ENCODE measurements around the gene AASDH.

The AASDH gene

GRCh38 chr4:56416349-56416748, 29.1 kb upstream of the AASDH start:
- H3K27me3 Mint-ChIP-seq (ENCODE audit: low read depth), result no peaks in the 10 kb centered on the region
- no peak for DNase-seq (ENCODE audit: low spot score)
- H3K4me1 Mint-ChIP-seq (ENCODE audit: low read depth), result peaks cover 8% of the 10 kb centered on the region
- no peaks in the 10 kb centered on the region for H3K36me3 Mint-ChIP-seq (ENCODE audit: low read depth)
- no peaks in the 10 kb centered on the region for H3K9me3 Mint-ChIP-seq
- H3K4me3 Mint-ChIP-seq, result no peak overlapping the region
- no peak overlapping the region for H3K27ac Mint-ChIP-seq

- Mint-ChIP-seq H3K27ac (no peak overlapping the region), H3K27me3 (ENCODE audit: low read depth) (no peaks in the 10 kb centered on the region), H3K9me3 (no peaks in the 10 kb centered on the region), H3K36me3 (ENCODE audit: low read depth) (no peaks in the 10 kb centered on the region), H3K4me1 (ENCODE audit: low read depth) (peaks cover 19% of the 10 kb centered on the region), H3K4me3 (no peak overlapping the region)
- DNase-seq (ENCODE audit: low spot score), result no peak
These were observed 26.9 kb upstream of the AASDH start for GRCh38 chr4:56414135-56414670.

- peak; percentile 28 for DNase-seq (ENCODE audit: low spot score)
- H3K27me3 Mint-ChIP-seq (ENCODE audit: low read depth), result no peaks in the 10 kb centered on the region
- H3K4me1 Mint-ChIP-seq (ENCODE audit: low read depth), result peaks cover 19% of the 10 kb centered on the region
- no peak overlapping the region for H3K27ac Mint-ChIP-seq
- no peaks in the 10 kb centered on the region for H3K9me3 Mint-ChIP-seq
- H3K4me3 Mint-ChIP-seq, result no peak overlapping the region
- H3K36me3 Mint-ChIP-seq (ENCODE audit: low read depth), result peaks cover 12% of the 10 kb centered on the region
These were observed 23.2 kb upstream of the AASDH start for GRCh38 chr4:56410247-56411062.

- DNase-seq (ENCODE audit: low spot score), result no peak
- H3K36me3 Mint-ChIP-seq (ENCODE audit: low read depth), result peaks cover 12% of the 10 kb centered on the region
- peaks cover 19% of the 10 kb centered on the region for H3K4me1 Mint-ChIP-seq (ENCODE audit: low read depth)
- no peaks in the 10 kb centered on the region for H3K27me3 Mint-ChIP-seq (ENCODE audit: low read depth)
- no peak overlapping the region for H3K4me3 Mint-ChIP-seq
- H3K9me3 Mint-ChIP-seq, result no peaks in the 10 kb centered on the region
- no peak overlapping the region for H3K27ac Mint-ChIP-seq
These were observed 22.3 kb upstream of the AASDH start for GRCh38 chr4:56409511-56410090.

- peaks cover 12% of the 10 kb centered on the region for H3K36me3 Mint-ChIP-seq (ENCODE audit: low read depth)
These were observed 21.7 kb upstream of the AASDH start for GRCh38 chr4:56408978-56409377.

GRCh38 chr4:56406151-56406550, 18.9 kb upstream of the AASDH start:
- DNase-seq (ENCODE audit: low spot score), result no peak
- peaks cover 14% of the 10 kb centered on the region for H3K36me3 Mint-ChIP-seq (ENCODE audit: low read depth)
- H3K4me1 Mint-ChIP-seq (ENCODE audit: low read depth), result peaks cover 16% of the 10 kb centered on the region
- H3K9me3 Mint-ChIP-seq, result no peaks in the 10 kb centered on the region
- H3K27me3 Mint-ChIP-seq (ENCODE audit: low read depth), result no peaks in the 10 kb centered on the region
- no peak overlapping the region for H3K27ac Mint-ChIP-seq
- H3K4me3 Mint-ChIP-seq, result no peak overlapping the region

More at GRCh38 chr4:56408978-56409377, 21.7 kb upstream of the AASDH start:
- no peak overlapping the region for H3K27ac Mint-ChIP-seq
- H3K9me3 Mint-ChIP-seq, result no peaks in the 10 kb centered on the region
- no peak overlapping the region for H3K4me3 Mint-ChIP-seq
- no peak for DNase-seq (ENCODE audit: low spot score)
- H3K4me1 Mint-ChIP-seq (ENCODE audit: low read depth), result peaks cover 19% of the 10 kb centered on the region
- H3K27me3 Mint-ChIP-seq (ENCODE audit: low read depth), result no peaks in the 10 kb centered on the region

- no peaks in the 10 kb centered on the region for H3K27me3 Mint-ChIP-seq (ENCODE audit: low read depth)
- no peak overlapping the region for H3K4me3 Mint-ChIP-seq
- DNase-seq (ENCODE audit: low spot score), result no peak
- no peaks in the 10 kb centered on the region for H3K9me3 Mint-ChIP-seq
- peaks cover 19% of the 10 kb centered on the region for H3K36me3 Mint-ChIP-seq (ENCODE audit: low read depth)
- no peak overlapping the region for H3K27ac Mint-ChIP-seq
- H3K4me1 Mint-ChIP-seq (ENCODE audit: low read depth), result peaks cover 9% of the 10 kb centered on the region
These were observed 17.7 kb upstream of the AASDH start for GRCh38 chr4:56405016-56405415.

GRCh38 chr4:56400560-56400959, 13.3 kb upstream of the AASDH start:
- no peak overlapping the region for H3K27ac Mint-ChIP-seq
- DNase-seq (ENCODE audit: low spot score), result no peak
- H3K36me3 Mint-ChIP-seq (ENCODE audit: low read depth), result peaks cover 16% of the 10 kb centered on the region
- H3K4me3 Mint-ChIP-seq, result no peak overlapping the region
- no peaks in the 10 kb centered on the region for H3K4me1 Mint-ChIP-seq (ENCODE audit: low read depth)
- H3K27me3 Mint-ChIP-seq (ENCODE audit: low read depth), result no peaks in the 10 kb centered on the region
- no peaks in the 10 kb centered on the region for H3K9me3 Mint-ChIP-seq

GRCh38 chr4:56391270-56391669, 4.0 kb upstream of the AASDH start:
- peaks cover 19% of the 10 kb centered on the region for H3K4me1 Mint-ChIP-seq (ENCODE audit: low read depth)
- no peak overlapping the region for H3K4me3 Mint-ChIP-seq
- no peak overlapping the region for H3K27ac Mint-ChIP-seq
- peaks cover 11% of the 10 kb centered on the region for H3K36me3 Mint-ChIP-seq (ENCODE audit: low read depth)
- DNase-seq (ENCODE audit: low spot score), result no peak
- no peaks in the 10 kb centered on the region for H3K9me3 Mint-ChIP-seq
- no peaks in the 10 kb centered on the region for H3K27me3 Mint-ChIP-seq (ENCODE audit: low read depth)

- peak overlapping the region; percentile 62 for H3K27ac Mint-ChIP-seq
These were observed 2.3 kb upstream of the AASDH start for GRCh38 chr4:56389558-56389957.

GRCh38 chr4:56388306-56388705, 1.0 kb upstream of the AASDH start:
- Mint-ChIP-seq H3K9me3 (no peaks in the 10 kb centered on the region), H3K27ac (peak overlapping the region; percentile 100), H3K36me3 (ENCODE audit: low read depth) (peaks cover 5% of the 10 kb centered on the region), H3K4me1 (ENCODE audit: low read depth) (peaks cover 22% of the 10 kb centered on the region), H3K27me3 (ENCODE audit: low read depth) (no peaks in the 10 kb centered on the region), H3K4me3 (peak overlapping the region; percentile 98)
- no peak for DNase-seq (ENCODE audit: low spot score)

More at GRCh38 chr4:56389558-56389957, 2.3 kb upstream of the AASDH start:
- Mint-ChIP-seq H3K4me3 (peak overlapping the region; percentile 20), H3K9me3 (no peaks in the 10 kb centered on the region), H3K4me1 (ENCODE audit: low read depth) (peaks cover 19% of the 10 kb centered on the region), H3K27me3 (ENCODE audit: low read depth) (no peaks in the 10 kb centered on the region), H3K36me3 (ENCODE audit: low read depth) (peaks cover 5% of the 10 kb centered on the region)
- DNase-seq (ENCODE audit: low spot score), result no peak

- Mint-ChIP-seq H3K4me1 (ENCODE audit: low read depth) (peaks cover 22% of the 10 kb centered on the region), H3K27me3 (ENCODE audit: low read depth) (no peaks in the 10 kb centered on the region), H3K9me3 (no peaks in the 10 kb centered on the region), H3K36me3 (ENCODE audit: low read depth) (peaks cover 5% of the 10 kb centered on the region), H3K4me3 (peak overlapping the region; percentile 98), H3K27ac (peak overlapping the region; percentile 100)
- DNase-seq (ENCODE audit: low spot score), result no peak
These were observed 1.2 kb downstream of the AASDH start for GRCh38 chr4:56386091-56386490.

- Mint-ChIP-seq H3K9me3 (no peaks in the 10 kb centered on the region), H3K4me1 (ENCODE audit: low read depth) (peaks cover 3% of the 10 kb centered on the region), H3K4me3 (no peak overlapping the region), H3K27ac (no peak overlapping the region), H3K27me3 (ENCODE audit: low read depth) (no peaks in the 10 kb centered on the region), H3K36me3 (ENCODE audit: low read depth) (peaks cover 2% of the 10 kb centered on the region)
- no peak for DNase-seq (ENCODE audit: low spot score)
These were observed 11.8 kb downstream of the AASDH start for GRCh38 chr4:56375458-56375857.

GRCh38 chr4:56374956-56375355, 12.3 kb downstream of the AASDH start:
- Mint-ChIP-seq H3K27me3 (ENCODE audit: low read depth) (no peaks in the 10 kb centered on the region), H3K27ac (no peak overlapping the region), H3K9me3 (no peaks in the 10 kb centered on the region), H3K4me3 (no peak overlapping the region), H3K36me3 (ENCODE audit: low read depth) (peaks cover 3% of the 10 kb centered on the region), H3K4me1 (ENCODE audit: low read depth) (peaks cover 3% of the 10 kb centered on the region)
- no peak for DNase-seq (ENCODE audit: low spot score)
